ENCODE results near the gene ABHD15.

ABHD15 gene

DNA sequence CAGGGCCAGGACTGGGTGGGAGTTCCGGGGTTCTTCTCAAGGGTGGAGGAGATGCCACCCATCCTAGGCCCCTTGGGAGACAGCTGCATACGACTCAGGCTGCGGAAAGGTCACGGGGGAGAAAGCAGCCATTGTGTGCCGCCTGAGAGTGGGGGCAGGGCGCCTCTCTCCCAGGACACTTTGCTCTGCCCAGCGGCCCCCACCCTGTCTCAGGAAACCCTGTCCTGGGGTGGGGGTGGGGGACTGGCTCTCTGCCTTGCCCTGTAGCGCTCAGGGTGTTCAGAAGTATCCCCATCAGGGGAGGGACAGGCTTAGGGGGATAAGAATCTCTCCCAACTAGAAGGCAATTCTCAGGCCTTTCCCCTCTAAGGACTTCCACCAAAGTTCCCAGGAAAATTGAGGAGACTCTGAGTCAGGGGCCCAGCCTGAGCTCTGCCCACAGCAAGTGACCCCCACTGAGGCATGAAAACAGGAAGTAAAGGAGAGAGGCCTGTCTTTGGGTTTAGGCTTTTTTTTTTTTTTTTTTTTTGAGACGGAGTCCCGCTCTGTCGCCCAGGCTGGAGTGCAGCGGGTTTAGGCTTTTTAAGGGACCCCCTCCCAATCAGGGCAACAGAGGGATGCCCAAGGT is 17.7 kb upstream of the ABHD15 start:
- H3K4me3 ChIP-seq: no peak overlapping the region
- peak overlapping the region in 19 of 21 experiments; percentile 3 to 75 (median 59) for H3K27ac ChIP-seq

DNA sequence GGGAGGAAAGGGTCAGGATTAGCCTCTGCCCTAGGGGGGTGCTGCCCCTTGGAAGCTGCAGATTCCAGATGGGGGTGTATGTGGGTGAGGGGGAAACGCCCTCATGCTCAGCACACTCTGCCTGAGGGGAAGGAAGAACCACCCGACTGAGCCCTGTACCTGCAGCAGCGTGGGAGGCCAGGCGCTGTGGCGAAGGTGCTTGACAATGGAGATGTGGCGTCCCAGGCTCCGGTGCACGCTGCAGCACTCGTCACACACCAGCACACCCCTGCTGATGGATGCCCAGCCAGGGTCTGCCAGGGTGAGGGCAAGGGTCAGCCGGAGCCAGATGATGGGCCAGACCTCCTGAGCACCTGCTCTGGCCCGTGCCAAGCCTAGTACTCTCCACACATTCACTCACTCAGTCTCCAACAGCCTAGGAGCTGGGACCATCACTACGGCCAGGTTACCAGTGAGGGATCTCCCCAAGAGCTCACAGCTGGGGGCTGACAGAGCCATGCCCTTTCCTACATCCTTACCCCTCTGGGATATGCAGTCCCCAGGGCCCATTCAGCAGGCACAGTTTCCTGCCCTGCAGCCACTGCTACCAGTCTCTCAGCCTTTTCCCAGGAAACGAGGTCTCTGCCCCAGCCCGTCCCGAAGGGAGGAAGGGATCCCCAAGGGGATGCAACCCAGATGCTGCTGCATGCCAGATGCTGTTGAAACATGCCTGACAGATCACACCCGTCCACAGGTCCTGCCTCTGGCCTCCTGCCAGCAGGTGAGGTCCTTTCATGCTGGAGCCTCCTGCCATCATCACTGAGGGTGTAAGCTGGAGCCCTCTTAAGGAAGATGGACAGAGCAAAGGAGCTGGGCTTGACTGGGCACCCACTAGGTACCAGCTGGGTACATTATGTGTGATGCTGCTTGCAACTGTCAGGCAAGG is 16.7 kb upstream of the ABHD15 start:
- Histone ChIP-seq H3K4me3 (no peak overlapping the region), H3K27ac (peak overlapping the region in 13 of 21 experiments; percentile 1 to 75 (median 51))

DNA sequence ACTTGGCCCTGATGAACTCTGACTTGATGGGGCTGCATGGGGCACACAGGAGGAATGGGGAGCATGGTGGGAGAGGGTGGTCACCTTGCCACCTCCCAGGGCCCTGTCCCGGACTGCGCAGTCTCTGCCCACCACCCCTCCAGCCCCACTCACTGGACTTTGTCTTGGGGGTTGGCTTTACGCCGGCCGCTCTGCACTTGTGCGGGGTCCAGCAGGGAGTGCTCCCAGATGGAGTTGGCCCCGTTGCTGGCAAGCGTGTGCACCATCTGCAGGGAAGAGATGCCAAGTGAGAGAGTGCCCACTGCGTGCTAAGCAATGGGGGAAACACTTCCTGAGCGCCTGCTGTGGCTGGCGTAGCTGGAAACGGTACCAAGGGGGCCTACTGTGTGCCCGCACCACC is 15.9 kb upstream of the ABHD15 start:
- H3K4me3 ChIP-seq: no peak overlapping the region
- no peak overlapping the region for H3K27ac ChIP-seq

DNA sequence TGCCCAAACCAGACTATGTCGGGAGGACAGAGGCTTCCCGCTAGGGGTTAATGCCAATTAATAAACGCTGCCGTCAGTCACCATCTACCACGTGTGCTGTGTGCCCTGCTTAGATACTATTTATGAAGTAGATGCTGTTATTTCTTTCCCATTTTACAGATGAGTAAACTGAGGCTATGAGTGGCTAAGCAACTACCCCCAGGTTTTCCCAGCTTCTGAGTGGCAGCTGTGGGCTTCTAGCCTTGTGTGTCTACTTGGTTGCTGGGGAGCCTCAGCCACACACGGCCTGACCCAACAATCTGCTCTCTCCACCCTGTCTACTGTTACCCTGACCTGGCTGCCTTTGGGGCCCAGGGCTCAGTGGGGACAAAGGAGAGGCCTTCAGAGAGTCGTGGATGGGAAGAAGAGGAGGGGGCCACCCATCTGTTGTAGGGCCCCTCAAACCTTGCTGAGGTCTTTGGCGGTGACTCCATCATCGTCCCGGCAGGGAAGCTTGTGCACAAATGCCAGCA is 15.5 kb upstream of the ABHD15 start:
- Histone ChIP-seq H3K27ac (peak overlapping the region in 1 of 21 experiments; percentile 16), H3K4me3 (no peak overlapping the region)

DNA sequence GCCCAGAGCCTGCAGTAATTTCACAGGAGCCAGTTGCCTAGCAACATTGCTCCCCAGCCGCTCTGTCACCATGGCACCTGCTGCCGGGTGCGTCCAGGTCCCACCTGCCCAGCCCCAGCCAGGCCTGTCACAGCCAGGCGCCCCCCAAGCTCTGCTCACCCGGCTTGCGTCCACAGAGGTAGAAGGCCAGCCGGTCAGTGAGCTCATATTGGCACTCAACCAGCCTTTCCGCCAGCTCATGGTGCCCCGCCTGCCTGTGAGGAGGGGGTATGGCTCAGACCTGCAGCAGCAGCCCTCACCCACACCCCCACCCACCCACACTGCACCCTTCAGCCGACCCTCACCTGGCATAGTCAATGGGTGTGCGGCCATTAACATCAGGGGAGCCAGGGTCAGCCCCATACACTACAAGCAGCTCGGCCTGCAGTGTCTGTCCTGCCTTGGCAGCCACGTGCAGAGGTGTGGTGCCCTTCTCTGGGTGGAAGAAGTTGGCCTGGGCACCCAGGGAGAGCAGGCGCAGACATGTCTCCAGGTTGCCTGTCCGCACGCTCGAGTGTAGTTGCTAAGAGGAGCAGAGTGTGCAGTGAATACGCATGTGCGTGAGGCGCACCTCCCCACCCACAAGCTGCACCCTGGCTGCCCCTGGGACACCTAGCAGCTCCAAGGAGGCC is 14.9 kb upstream of the ABHD15 start:
- no peak overlapping the region for H3K4me3 ChIP-seq
- peak overlapping the region in 5 of 21 experiments; percentile 5 to 39 (median 22) for H3K27ac ChIP-seq

DNA sequence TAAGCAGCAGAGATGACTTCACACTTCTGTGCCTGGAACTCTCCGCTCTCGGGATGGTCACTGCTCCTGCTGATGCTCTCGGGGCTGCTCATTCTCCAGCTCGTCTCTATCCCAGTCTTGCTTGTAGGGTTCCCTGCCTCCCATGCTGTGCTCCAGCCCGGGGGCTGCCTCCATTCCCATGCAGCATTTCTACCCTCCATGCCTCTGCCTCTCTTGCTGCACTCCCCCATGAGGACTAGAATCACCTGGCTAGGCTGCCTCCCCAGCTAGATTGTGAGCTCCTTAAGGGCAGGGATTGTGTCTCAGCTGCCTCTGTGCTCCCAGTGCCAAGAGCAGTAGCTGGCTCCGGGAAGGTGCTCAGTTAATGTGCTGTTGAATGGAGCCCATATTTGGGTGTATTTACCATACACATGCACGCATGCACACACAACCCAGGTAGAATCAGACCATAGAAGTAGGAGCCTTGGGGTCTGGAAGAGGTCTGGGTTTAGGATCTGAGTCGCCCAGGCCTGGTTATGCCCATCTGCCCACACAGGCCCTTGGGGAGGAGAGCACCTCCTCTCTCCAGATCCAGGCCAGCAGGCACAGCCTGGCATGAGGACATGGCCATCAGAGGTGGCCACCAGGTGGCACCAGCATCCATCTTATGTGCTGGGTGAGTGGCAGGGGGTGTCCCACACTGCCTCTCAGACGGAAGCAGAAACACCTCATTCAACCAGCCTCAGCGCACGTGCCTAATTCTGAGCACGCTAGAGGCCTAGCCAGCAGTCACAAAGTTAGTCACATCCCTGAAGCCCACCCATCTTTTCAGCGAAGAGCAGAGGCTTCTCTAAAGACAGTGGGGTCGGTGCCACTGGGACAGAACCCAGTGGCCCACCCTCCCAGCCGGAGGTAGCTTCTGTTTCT is 13.3 kb upstream of the ABHD15 start:
- Histone ChIP-seq H3K4me3 (no peak overlapping the region), H3K27ac (peak overlapping the region in 1 of 21 experiments; percentile 29)

DNA sequence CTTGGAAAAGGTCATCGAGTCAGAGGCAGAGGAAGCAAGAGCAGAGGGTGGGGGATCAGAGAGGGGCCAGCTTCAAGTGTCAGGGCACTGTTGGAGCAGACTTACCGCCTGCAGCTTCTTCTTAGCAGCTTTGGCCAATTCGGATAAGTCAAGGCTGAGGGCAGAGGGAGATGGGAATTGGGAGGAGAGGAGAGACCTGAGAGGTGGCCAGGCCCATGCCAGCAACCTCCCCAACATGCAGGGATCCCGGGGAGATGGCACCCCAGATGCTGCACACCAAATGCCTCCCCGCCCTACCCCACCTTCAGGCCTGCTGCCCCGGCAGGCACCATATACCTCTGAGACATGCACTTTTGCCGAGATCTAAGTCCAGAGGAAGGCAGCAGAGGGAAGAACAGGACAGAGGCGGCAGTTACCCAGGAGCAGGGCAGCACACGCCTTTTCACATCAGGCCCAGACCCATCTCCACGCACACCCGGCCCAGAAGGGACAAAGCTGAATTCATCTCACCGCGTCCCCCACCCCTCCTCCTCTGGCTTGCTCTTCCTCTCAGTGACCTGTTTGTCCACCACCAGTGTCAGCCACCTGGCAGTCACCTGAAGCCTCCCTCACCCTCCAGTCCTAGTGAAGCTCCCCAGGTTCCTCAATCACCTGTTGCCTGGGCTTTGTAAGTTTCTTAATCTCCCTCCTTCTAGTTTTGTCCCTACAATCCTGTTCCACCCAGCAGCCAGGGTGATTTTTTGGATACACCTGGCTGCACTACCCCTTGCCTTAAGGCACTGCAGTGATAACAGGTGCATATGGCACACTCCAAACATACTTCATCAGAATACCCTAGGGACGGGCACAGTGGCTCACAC is 12.0 kb upstream of the ABHD15 start:
- Histone ChIP-seq H3K27ac (peak overlapping the region in 1 of 21 experiments; percentile 6), H3K4me3 (no peak overlapping the region)

DNA sequence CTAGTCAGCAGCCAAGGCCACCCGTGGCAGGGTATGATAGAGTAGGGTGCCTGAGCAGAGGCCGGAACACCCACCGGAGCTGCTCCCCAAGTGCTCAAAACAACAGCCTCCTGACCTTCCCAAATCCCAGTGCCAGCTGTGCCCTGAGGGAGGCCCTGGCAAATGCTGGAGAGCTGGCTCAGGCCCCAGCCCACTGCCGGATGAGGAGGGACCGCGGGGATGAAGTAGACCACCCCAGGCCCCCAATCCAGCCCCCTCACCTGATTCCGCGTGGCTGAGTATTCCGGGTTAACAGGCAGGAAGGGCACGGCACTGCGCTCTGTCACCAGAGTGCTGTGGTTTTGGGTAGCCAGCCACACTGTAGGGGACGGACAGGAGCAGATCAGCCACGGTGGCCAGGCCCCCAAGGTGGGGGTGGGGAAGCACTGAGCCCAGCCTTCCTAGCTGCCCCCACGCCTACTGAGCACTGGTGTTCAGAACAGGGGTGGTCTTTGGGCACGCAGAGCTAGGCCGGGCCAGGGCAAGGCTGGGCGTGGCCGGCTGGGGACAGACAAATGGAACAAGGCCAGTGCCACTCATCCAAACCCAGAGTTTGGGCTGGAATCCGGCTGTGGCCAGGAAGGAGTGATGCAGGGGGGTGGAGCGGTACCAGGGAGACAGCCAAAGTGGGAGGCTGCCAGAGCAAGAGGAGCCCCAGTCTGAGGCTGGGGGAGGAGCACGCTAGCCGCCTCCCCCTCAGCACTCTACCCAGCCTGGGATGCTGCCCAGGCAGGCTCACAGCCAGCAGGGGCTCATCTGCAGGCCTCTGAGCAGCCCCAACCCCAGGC is 10.8 kb upstream of the ABHD15 start:
- H3K4me3 ChIP-seq: no peak overlapping the region
- H3K27ac ChIP-seq: peak overlapping the region in 9 of 21 experiments; percentile 0 to 54 (median 17)

DNA sequence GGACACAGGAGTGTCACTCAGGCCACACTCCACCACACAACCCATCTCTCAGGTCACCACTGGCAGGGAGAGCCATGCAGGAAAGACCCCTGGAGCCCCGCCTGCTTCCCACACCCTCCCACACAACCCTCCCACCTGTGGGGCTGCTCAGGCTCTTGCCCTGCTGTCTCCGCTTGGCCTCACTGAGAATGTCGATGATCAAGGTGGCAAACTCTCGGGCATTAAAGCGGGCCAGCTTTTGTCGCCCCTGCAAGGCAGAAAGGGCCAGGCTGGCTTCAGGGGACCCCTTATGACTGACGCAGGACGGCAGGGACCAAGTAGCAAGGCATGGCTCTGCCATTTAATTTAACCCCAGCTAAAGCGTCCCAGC is 10.1 kb upstream of the ABHD15 start:
- Histone ChIP-seq H3K4me3 (no peak overlapping the region), H3K27ac (peak overlapping the region in 7 of 21 experiments; percentile 0 to 54 (median 17))

DNA sequence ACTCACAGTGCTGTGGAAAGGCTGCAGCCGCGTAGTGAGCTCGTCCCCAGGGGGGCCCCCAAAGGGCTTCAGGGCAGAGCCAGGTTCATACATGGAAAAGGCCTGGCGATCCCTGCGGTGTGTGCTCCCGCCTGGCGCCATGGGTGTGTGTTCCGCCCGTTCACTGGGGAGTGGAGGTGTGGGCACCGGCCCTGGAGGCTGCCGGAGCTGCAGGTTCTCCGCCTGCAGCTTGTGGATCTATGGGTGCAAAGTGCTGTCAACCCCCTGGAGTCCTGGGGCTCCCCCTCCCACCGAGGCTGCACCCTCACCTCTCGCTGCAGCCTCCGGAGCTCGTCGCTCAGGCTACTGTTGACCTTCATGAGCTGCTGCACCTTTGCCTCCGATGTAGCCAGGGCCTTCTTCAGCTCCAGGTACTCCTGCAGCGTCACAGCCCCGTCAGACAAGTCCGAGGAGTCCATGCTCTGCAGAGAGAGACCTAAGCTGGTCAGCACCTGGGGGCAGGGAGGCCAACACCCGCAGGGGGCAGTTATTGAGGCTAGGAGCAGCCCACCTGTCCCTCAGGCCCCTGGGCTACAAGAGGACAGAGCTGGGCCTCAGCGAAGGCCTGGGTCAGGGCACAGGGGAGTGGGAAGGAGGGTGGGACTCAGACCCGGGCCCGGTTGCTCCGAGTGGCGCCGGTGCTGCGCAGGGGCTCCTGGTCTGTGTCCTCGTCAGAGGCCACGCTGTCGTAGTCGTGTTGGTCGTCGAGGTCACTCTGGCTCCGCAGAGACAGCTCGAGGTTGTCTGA is 9.6 kb upstream of the ABHD15 start:
- Histone ChIP-seq H3K27ac (peak overlapping the region in 1 of 21 experiments; percentile 17), H3K4me3 (no peak overlapping the region)

DNA sequence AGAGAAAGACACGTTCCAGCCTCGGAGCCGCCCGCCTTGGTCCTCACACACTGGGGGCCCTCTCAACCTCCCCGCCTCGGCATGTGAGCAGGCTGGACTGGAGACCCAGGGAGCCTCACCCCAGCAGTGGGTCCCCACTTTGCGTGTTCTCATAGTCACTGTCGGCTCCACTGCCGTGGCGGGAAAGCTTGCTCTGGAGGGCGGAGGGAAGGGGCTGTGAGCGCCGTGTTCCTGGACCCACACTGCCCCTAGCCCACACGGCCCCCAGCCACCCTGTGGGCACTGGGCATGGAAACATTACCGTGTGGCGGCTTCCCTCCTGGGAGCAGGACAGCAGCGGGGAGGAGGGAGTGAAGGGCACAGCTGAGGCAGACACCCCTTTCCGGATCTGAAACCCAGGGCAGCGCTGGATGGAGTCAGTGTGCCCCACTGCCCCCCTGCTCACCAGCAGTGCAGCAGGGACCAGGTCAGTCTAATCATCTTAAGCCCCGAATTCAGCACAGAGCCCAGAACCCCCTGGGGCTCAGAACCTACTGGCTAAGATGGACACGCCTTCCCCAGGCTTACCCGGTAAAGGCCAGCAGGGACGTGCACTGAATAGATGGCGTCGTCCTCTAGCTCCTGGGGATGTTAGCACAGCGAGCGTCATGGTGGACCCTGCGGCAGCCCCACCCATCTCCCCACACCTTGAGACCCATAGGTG is 8.8 kb upstream of the ABHD15 start:
- H3K4me3 ChIP-seq: no peak overlapping the region
- H3K27ac ChIP-seq: no peak overlapping the region

DNA sequence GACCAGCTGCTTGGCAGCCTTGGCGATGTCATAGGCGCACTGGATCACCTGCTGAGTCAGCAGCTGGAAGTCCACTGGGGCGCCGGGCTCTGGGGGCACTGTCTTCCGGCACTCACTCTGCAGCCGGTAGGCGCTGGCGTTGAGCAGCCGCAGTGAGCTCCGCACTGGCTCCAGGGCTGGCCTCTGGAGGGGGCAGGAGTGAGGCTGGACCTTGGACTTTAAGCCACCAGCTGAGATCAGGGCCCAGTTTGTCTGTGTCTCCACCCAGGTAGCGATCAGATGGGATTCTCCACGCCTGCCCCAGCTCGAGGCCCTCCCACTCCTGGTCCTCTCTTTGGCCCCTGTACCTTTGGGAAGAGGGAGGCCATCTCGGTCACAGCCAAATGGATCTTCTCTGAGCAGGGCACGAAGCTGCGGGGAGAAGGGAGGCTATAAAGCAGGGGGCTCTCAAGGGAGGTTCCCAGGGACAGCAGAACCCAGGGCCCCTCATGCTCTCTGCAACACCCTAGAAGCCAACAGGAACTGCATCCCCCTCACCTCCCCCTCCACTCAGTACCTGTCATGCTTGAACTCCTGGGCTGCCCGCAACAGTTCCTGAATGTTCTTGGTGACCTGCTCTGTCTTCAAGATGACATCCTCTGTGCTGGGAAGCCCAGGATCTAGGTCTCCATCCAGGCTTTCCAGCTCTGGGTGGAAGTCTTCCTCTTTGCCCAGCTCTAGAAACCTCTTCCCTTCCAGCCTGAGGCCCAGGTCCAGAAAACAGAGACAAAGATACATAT is 8.1 kb upstream of the ABHD15 start:
- no peak overlapping the region for H3K27ac ChIP-seq

DNA sequence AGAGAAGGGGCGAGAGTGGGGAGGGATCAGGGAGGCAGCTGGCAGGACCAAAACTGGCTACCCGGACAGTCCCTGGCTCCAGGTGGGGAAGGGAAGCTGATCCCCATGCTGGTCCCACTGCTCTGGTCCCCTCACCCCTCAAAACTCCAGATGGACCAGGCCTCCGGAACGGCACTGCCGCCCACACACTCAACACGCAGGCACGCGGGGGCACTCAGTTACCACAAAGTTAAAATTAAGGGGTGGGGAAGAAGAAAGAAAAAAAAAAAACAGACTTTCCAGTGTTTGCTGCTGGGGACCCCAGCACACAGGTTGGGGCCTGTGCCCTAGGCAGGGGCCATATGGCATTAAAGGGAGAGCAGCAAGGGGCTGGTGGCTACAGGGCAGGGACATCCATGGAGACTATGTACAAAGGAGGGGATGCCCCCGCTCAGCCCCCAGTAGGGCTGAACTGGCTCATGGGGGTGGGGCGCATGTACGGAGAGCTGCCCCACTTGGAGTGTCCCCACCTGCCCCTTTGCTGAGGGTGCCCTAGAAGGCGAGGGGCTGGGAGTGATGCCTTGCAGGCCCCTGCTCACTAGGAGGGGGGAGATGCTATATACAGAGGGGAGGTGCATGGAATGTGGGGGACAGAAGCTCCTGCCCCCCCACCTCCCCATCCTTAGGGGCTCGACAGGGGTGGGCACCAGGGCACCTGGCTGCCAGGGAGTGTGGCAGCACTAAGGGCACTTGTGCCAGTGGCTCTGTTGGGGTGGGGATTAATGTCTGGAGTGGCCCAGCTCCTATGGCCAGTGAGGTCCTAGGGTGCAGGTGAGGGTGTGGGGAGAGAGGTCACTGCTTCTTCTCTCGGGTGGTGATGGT is 7.3 kb upstream of the ABHD15 start:
- Histone ChIP-seq H3K27ac (peak overlapping the region in 1 of 21 experiments; percentile 7), H3K4me3 (no peak overlapping the region)

More for the DNA sequence above, 8.1 kb upstream of the ABHD15 start:
- H3K4me3 ChIP-seq: no peak overlapping the region

DNA sequence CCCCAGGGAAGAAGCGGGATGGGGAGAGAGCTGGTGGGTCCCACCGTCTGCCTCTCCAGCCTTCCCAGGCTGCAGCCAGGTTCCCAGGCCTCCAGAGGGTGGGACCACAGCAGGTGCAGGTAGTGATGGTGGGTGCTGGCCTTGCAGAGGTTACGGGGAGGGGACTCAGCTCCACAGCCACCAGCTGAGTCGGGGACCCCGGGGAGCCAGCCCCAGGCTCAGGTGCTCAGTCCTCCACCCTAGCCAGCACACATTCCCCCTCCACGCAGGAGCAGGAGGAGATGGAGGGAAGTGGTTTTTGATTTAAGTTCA is 6.7 kb upstream of the ABHD15 start:
- Histone ChIP-seq H3K4me3 (no peak overlapping the region), H3K27ac (peak overlapping the region in 1 of 21 experiments; percentile 7)

Measured in skin epidermis (tissue), 12 donors.